Head of caudate nucleus (tissue), 42 donors: Measurements from ENCODE around the gene SLC22A4.
A peak's percentile ranks its signal among the peaks of the same experiment; 100 is the strongest.

Source experiments
- DNase-seq, 42 donors: peaks; one replicate each; pipeline versions ENCODE4 v3.0.0 to v3.0.0-alpha.2; 2020 to 2021; ENCODE audit warnings: mixed read lengths in 7 of 42
- intact Hi-C: fragments of 100-400 bp; cut with DNase I; formaldehyde crosslinking; loops from one replicate; pipeline ENCODE4 v1.15.0; 2022

SLC22A4 gene

DNA sequence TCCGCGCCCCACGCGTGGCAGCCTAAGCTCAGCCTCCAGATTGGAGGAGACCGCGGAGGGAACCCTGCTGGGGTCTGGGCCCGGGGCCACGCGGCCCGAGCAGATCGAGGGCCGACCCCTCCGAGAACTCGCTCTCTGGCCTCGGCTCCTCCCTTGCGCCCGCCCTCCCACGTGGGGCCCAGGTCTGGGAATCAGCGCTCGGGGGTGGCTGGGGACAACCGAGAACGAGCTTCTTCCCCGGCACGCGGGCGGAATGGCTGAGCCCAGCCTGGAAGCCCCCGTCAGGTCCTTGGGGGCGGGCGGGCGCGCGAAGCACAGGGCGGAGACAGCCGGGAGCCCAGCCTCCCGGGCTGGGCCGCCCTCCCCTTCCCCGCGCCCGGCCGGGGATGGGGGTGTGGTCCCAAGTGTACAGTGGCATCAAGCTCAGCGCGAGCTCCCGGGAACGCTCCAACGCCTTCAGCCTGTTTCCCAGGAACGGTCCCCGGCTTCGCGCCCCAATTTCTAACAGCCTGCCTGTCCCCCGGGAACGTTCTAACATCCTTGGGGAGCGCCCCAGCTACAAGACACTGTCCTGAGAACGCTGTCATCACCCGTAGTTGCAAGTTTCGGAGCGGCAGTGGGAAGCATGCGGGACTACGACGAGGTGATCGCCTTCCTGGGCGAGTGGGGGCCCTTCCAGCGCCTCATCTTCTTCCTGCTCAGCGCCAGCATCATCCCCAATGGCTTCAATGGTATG lies at the start of gene SLC22A4:
TSS of gene SLC22A4 (plus strand) at position 403 of the 736 bp plus-strand sequence. CDS start at position 626, 223 bp downstream.
- DNase-seq = peak; percentile 72 to 96 (median 89)
- intact Hi-C loops = no loop called here

DNA sequence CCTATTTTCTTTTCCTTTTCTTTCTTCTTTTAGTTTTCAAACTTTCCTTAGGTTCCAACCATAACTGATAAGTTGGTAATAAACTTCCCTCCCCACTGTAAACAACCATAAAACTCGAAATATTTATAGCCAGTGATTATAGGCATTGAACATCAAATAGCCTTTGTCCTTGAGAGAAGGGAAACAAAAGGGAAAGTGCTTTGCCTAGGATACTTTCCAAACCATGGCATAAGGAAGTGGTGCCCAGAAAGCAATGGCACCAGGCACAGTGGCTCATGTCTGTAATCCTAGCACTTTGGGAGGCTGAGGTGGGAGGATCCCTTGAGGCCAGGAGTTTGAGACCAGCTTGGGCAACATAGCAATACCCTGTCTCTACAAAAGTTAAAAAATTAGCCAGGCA lies 48.6 kb upstream of the SLC22A4 start:
- DNase-seq = no peak
- intact Hi-C loops = no loop called here

DNA sequence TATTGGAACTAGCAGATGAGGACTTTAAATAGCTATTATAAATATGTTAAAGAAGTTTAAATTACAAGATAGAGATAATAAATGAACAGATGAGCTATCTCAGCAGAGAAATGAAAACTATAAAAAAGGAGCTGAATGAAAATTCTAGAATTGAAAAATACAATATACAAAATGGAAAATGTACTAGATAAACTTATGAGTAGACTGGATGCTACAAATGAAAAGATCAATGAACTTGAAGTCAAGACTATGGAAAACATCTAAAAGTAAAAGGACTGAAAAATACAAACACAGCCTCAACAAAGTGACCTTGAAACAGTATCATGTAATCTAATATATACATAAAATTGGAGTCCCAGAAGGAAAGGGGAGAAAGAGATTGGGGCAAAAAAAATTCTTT lies 47.4 kb upstream of the SLC22A4 start:
- no peak for DNase-seq
- intact Hi-C loops = no loop called here

DNA sequence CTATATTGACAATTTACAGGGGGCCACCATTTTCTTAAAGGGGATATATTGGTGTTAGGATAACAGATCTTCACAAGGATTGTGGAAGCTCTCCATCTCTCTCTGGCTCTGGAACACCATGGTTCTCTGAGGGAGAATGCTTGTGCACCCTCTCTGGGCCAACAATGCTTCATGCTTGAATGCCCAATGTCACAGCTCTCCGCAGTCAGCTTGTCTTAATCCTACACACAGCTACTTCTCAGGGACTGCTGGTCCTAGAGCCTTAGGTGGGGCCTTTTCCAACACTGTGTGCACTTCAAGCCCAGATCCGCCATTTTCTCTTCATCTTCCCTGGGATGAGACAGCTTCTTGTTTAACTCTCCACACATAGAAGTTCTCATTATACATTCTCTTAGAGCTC lies 43.6 kb upstream of the SLC22A4 start:
- intact Hi-C loops = no loop called here
- peak in 13 of 42 donors; percentile 0 to 19 (median 8) for DNase-seq

DNA sequence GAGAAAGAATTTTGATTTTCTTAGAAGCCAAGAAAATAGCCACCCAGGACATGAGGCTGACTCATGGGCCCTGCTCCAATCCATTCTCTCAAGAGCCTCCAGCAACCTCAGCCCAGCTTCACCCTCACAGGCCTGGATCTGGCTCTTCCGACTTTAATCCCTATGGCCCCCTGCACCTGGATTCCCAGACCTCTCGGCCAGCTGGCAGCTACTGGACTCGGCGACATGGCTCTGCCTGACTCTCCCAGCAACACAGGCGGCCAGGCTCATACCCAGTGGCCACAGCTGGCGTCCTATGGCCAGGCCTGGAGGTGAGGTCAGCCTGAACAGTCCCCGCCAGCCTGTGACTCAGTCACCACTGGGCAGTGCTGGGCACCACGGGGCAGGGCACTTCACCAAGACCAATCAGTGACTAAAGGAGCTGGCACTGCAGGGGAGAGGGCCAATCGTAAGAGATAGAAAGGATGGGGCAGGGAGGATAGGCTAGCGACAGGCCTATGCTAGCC lies 42.9 kb upstream of the SLC22A4 start:
- intact Hi-C loops = no loop called here
- peak; percentile 39 to 90 (median 74) for DNase-seq

DNA sequence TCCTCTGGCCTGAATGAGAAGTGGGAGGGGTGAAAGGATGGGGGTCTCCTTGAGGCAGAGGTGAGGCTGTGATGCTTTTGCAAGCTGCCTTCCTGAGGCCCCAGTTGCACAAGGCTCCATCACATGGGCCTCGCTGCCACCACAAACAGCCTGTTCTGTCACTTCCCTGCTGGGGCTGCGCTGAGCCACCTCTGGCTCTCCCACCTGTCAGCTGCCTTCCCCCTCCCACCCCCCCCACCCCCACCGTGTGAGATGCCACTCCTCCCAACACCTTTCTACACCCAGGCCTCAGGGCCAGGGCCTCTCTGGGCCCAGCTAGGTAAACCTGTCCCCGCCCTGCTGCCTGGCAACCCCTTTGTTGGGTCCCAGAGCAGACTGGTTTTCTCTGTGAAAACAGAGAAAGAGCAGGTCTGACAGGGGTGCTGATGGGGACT lies 41.2 kb upstream of the SLC22A4 start:
- intact Hi-C loops = no loop called here
- DNase-seq = peak in 11 of 42 donors; percentile 2 to 36 (median 6)

DNA sequence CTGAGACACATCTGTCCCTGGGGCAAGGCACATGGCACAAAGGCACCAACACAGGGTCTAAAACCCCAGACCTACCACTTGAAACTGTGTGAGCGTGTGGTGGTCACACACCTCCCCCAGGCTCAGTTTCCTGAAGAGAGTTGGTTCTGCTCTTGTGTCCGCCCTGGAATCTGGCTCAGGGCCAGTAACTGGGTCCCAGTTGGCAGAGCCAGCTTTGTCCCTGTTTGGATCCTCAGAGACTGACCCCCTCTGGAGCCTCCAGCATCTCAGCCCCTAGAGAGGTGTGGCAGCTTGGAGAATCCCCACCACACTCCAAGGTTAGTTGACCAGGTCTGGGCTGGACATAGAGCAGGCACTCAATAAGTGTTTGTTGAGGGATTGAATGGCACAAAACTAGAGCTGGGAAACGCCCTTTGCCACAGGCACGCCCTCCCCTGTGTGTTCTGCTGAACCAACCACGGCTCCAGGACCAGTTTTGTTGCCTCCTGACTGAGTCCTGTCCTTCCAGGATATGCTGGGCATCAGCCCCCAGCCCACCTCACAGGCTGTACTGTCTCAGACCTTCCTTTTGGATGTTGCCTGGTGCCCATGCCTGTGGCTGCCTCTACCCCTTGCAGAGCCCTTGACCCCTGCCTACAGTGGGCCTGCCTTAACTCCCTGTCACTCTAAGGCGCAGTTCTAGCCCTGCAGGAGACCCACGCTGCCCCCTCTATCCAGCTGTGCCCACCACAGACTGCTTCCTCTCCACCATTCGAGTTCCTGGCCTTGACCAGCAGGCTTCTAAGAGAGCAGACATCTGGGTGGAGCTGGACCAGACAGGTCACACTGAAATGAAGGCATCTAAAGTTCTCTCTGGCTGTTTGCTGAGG lies 40.5 kb upstream of the SLC22A4 start:
- peak in 10 of 42 donors; percentile 1 to 40 (median 8) for DNase-seq
- intact Hi-C loops = no loop called here

DNA sequence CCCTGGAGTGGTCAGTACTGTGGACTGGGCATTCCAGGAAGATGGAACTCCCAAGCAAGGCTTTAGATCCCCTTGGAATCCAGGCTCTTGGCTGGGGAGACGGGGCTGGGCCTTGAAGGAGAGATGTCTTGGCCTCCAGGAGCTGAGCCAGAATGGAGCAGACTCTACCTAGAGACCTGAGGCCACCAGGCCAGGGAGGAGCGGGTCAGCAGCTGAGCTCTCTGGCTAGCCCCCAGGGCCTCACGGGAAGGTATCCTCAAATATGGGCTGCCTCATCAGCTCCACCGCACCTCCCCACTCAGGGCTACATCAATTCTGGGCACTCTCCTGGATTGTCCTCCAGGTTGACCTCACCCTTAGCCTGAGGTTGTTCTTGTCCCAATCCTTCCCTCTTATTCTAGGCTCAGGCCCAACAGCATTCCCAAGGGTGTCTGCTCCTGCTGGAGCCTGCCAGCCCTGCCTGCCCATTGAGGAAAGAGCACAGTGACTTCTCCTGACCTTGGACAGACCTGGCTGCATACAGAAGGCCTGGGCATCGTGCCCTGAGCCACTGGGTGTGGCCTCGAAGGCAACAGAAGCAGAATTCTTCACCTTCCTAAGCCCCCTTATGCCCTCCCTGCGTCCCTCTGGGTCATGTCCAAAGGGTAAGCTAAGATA lies 39.7 kb upstream of the SLC22A4 start:
- DNase-seq = peak in 8 of 42 donors; percentile 0 to 35 (median 6)
- intact Hi-C loops = no loop called here

DNA sequence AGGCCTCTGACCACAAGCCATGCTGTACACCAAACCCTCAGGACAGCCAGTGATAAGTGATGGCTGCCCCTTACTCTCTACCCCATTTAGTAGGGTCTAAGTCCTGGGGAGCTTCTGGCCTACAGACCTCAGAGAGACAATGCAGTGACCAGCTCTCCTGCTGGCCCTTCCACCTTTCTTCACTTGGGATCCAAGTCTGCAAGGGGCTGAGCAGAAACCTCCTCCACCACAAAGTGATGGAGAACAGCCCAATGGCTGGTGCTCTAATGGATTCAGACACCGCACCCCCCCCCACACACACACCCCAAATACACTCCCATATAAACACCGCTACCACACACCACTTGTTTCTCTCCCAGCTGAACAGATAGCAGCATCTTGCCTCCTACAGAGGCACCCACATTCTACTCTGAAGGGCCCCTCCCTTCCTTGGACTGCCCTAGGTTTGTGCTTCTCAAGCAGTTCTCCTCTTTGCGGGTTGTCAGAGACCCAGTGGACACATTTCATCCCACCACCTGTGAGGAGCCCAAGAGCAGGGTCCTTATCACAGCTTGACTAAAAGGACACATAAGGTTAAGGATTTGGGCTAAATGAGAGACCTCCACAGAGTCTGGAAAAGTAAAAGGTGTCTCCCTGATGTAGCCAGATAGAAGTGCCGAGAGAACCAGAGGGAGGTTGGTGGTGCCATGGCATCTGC lies 38.0 kb upstream of the SLC22A4 start:
- DNase-seq = peak in 12 of 42 donors; percentile 1 to 28 (median 10)
- intact Hi-C loops = no loop called here

DNA sequence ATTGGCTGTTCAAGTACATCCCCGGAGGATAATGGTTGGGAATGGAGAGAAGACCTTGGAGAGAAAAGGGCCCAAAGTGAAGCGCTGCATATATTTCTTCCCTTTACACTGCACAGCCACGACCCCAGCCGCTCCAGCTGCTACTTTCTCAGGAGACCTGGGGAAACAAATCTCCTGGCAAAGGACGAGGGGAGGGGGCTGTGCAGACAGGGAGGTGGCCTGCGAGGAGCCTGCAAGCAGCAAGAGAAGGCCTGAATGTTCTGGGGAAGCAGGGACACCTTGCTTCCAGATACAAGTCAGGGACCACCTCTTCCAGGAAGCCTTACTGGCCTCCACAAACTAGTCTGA lies 37.4 kb upstream of the SLC22A4 start:
- intact Hi-C loops = no loop called here
- DNase-seq = peak in 9 of 42 donors; percentile 5 to 31 (median 14)

DNA sequence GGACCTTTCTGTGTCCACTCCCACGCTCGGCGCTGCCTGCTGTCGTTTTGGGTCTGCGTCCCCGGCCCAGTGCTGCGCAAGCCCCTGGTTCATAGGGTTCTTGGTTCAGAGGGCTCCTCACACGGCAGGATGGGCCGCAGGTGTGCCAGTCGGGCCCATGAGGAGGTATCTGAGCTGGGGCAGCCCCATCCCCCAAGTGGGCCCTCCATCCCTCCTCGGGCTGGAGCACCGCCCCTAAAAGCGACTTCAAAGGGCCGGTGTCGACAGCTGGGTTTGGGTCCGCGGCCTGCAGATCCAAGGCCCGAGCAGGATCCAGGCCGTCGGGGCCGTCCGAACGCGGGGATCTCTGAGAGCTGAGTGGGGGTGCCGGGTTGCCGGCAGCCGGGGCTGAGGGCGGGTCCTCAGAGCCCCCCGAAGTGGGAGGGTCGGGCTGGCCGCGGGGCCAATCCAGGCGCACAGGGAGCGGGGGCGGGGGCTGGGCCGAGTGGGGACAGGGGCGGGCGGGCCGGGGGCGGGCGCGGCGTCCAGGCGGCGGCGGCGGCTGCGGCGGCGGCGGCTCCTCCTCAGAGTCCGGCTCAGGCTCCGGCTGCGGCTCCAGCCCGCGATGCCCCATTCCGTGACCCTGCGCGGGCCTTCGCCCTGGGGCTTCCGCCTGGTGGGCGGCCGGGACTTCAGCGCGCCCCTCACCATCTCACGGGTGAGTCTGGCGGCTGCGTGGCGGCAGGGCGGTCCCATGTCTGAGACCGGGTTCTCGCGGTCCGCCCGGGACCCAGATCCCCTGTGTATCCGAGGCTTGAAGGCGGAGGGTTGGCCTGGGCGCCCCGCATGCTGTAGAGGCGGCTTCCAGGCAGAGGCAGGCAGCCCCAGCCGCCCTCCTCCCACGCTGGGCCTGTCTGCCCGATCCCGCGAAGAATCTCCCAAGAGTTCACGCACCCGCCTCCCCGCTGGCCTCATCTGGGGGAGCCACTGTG lies 36.8 kb upstream of the SLC22A4 start, which contains the start of gene PDLIM4:
TSS of gene PDLIM4 (plus strand) at position 566 of the 971 bp plus-strand sequence. CDS start at position 605, 39 bp downstream.
- peak in 14 of 42 donors; percentile 7 to 48 (median 18) for DNase-seq
- intact Hi-C loops = no loop called here

DNA sequence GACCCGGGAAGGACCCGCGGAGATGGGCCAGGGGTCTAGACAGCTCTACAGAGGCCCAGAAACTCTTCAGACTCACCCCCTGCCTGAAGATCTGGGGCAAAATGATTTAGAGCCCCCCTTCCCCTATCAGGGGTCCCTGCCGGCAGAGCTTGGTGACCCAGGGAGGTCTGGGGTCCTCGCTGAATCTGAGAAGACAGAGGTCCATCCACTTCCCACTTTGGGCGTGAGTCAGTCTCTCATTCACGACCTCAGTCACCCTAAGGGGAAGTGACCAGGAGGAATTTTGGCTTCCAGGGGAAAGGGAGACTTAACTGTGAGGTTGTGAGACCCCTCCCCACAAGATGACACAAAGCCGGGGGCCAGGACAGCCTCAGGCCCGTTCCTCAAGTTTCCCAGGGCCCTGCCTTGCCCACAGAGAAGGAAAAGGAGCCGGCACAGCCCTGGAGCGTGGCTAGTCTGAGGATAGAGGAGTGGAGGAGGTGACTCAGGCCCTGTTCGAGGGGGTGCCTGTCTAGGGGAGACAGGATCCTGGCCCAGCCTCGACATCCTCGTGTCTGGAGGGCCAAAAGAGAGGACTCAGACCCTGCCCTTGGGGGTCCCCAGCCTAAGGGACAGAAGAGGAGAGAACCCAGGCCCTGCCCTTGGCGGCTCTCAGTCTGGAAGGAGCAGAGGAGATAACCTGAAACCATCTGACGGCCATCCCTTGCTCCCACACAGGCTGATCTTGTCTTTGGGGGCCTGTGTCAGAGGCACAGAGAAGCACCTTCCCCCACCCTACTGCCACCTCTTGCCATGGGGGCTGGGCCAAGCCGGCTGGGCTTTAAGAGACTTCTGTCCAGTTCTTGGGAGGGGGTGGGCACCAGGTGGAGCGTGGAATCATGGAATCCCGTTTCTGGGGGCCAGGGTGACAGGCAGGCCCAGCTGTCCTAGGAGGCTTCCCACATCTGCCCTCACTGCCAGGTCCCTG lies 35.8 kb upstream of the SLC22A4 start:
- intact Hi-C loops = no loop called here
- DNase-seq = peak in 13 of 42 donors; percentile 8 to 42 (median 15)

DNA sequence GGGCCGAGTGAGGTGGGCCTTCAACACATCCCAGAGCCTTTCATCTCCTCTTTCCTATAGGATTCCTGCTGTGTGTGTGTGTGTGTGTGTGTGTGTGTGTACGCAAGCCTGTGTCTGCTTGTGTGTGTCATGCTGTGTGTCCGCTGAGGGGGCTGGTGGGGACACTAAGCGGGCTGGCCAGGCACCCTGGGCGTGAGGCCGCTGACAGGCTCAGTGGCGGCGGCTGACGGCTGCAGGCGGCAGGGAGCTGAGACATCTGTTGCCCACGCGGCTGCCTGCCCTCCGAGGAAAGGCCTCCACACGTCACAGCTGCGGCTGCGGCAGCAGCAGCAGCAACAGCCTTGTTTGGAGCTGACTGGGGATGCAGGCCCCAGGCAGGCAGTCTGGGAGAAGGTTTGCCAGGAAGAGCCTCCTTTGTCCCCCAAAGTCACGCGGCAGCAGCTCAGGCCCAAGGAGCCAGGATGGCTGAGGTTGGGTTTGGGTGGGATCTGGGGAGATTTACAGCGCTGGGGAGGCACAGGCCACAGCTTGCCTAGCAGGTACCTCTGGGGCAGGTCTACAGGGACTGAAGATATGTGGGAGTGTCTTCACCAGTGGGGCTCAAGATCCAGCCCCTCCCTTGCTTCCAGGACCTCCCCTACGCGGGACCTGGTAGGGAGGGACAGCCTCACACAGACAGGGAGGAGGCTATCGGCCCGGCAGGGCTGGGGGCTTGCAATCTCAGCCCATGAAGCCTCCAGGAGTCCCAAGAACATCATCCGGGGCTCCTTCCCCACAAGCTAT lies 34.9 kb upstream of the SLC22A4 start:
- intact Hi-C loops = no loop called here
- DNase-seq = peak in 39 of 42 donors; percentile 26 to 78 (median 60)

DNA sequence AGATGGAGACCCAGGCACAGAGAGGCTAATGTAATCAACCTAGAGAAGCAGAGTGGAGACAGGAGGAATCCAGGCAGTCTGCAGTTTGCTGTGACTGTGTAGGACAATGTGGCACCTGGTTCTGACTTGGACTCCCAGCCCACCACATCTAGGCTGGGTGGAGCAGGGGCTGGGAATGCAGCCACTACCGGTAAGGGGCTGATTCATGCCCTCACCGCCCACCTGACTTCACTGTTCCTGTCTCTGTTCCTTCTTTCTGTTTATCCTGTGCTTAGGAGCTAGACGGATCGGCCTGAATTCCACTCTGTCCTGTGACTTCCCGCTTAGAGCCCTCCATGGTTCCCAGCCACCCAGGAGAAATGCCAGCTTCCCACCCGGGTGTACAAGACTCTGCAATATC lies 34.1 kb upstream of the SLC22A4 start:
- intact Hi-C loops = no loop called here
- peak in 17 of 42 donors; percentile 14 to 71 (median 37) for DNase-seq

DNA sequence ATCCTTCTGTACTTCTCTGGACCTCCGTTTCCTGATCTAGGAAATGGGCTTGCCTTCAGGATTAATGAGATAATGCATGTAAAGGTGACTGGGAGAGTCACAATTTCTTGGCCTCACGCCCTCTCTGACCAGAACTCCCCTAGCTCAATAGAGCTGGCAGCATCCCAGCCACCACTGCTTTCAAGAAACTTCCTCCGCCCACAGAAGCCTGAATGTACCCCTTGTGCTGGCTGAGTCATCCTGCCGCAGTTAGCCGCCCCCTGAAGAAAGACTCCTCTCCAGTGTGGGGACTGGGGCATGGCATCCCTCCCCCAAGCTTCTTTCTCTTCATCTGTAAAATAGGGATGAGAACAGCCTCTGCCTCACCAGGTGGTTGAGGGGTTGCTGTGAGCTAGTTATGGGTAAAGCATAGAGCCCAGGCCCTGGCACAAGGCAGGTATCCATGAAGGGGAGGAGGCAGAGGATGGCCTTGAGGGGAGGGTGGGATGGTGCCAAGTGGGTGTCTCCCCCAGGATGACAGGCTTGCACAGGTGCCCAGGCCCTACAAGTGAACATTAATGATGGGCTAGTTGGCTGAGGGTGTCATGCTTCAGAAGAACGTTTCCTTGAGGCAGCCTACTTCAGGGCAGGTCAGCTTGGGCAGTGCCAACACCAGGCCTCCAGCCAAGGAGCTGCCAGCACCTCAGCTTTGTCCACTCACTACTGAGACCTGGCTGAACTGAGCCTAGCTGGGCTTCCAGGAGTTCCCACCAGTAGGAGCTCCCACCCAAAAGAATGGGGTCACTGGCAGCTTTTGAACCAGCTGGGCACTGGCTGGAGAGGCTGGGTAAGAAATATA lies 33.3 kb upstream of the SLC22A4 start:
- intact Hi-C loops = no loop called here
- peak; percentile 46 to 96 (median 81) for DNase-seq
